Measurements from ENCODE around the gene PCDHGA5. TPM values are rescaled to one million over a fixed set of nuclear protein-coding genes. Genes with fewer than 3 reads are reported as not detected.
"Not testable (repeated sequence)": the region's sequence is repeated elsewhere in the genome, so short reads cannot be mapped to it uniquely, and the experiment has no call there.

The PCDHGA5 gene
- polyA plus RNA-seq (ENCODE audit: insufficient read length in 4 of 4) = 1 to 10 TPM; 2.5 to 3.0 (median 2.8) TPM

DNA sequence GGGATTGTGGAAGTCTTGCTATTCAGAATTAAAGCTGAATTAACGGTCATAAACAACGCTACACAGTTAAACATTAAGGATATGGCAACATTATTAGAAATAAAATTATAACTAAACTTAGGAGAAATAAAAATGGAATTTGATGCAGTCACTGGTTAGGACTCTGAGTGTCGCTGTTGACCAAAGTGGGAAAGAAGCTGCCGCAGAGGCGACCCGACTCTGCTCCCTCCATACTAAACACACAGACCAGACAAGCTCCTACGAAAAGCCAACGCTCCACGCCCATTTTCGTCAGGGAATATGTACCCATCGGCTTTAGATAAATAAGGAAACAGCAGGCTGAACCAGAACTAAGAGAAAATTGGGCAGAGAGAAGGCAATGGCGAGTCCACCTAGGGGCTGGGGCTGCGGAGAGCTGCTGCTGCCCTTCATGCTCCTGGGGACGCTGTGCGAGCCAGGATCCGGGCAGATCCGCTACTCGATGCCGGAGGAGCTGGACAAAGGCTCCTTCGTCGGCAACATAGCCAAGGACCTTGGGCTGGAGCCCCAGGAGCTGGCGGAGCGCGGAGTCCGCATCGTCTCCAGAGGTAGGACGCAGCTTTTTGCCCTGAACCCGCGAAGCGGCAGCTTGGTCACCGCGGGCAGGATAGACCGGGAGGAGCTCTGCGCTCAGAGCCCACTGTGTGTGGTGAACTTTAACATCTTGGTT lies at the start of gene PCDHGA5:
PCDHGA5 (plus strand) TSS at position 211 of the 709 bp plus-strand sequence; CDS start at position 380, 169 bp downstream.
- DNase-seq (ENCODE audit: low read depth in 4 of 4, low spot score in 2 of 4) = no peak

DNA sequence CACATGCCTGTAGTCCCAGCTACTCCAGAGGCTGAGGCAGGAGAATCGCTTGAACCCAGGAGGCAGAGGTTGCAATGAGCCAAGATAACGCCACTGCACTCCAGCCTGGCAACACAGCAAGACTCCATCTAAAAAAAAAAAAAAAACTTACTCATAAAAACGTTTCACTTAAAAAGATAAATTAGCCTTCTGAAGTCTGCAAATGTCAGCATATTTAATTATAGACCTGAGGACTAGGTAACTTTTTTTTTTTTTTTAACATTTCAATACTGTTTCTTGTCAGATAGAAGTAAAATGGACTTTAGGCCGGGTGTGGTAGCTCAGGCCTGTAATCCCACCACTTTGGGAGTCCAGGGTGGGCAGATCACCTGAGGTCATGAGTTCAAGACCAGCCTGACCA lies 47.0 kb upstream of the PCDHGA5 start:
- not testable (repeated sequence) for DNase-seq (ENCODE audit: low read depth in 4 of 4, low spot score in 2 of 4)

DNA sequence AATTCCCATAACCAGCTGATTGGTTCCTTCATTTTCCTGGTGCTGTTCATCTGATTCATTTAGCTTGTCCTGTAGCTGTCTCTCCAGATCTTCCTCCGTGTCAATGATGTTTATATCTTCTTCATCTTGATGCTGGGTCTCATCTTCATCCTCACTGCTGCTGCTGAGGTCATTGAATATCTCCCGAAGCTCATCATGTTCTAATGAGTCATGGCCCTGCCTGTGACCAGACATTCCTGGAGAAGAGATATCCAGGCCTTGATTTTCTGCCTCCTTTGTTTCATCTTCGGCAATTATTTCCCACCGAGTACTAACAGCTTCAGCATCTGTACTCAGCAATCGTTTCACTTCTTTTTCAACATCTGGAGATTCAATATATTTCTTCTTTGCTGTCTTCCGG lies 44.8 kb upstream of the PCDHGA5 start:
- DNase-seq (ENCODE audit: low read depth in 4 of 4, low spot score in 2 of 4) = no peak

DNA sequence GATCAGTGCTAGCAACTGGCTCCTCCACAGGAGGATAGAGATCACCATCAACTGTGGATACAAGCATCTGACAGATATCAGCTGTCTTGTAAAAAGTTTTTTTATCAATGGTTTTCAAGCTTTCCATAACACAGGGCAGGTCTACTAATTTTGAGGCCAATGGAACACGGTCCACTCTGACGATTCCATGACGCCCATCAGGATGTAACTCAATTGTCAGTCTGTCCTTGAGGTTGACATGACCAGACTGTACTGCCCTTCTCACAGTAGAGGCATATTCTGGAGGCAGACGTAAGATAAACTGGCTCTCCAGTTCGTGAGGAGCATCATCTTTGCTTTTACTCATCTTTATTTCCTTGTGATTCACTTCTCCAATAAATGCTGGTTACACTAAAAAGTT lies 44.3 kb upstream of the PCDHGA5 start:
- no peak for DNase-seq (ENCODE audit: low read depth in 4 of 4, low spot score in 2 of 4)

DNA sequence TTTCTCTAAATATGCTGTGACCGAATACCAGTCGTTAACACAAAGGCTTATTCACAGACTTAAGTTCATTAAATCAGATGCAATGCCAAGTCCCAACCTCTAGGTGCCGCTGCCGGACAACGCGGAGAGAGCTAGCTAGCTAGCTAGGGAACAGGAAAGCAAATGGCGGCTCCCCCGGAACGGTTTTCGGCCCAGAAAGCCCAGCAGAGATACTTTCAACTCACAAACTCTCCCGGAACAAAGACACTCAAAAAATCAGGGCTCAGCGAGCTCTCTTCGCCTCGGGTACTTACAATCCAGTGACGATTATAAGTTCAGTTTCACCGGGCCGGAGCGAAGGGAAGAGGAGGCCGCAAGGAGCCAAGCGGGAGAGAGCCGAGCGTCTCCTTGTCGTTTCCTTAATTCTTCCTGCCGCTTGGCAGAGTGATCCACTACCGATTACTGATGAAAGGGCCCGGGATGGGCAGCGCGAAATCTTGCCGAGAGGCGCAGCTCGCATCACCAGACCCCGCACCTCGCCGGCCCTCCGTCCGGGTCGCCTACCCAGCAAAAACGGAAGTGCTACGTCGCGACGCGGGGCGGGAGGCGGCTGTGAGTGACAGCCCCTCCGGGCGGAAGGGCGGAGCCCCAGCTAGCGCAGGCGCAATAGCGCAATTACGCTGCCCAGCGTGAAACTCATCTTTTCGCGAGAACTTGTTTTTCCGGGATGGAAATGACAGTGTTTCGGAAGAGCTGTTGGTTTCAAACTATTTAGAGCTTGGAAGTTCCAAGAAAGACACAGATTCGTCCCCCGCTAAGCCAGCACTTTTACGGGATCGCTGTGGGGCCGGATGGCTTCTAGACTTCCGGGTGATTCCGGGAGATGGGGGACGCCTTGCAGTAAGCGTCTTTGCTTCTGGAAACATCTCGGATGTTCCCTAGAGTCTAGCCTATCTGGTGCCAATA lies 43.5 kb upstream of the PCDHGA5 start, which contains the start of gene TAF7:
TAF7 (minus strand) TSS at position 560 of the 945 bp plus-strand sequence. CDS start 740 bp downstream, outside the sequence.
- peak; percentile 90 to 93 (median 91) for DNase-seq (ENCODE audit: low read depth in 4 of 4, low spot score in 2 of 4)

DNA sequence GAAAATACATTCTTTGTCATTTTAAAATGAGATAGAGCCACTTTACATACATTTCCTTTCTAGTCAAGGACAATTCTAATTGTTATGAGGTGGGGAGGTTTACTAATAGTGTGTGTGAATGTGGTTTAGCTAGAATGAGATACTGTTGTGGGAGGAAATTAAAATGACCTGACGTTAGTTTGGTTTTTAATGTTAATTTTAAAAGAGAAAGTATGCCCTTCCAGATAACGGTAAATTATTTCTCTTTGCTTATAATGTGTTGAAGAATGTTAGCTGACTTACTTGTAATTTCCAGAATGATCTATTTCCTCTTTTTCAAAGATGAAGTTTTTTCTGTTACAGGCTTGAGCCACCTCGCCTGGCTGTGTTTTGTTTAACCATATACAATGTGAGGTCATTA lies 41.7 kb upstream of the PCDHGA5 start:
- DNase-seq (ENCODE audit: low read depth in 4 of 4, low spot score in 2 of 4) = no peak

DNA sequence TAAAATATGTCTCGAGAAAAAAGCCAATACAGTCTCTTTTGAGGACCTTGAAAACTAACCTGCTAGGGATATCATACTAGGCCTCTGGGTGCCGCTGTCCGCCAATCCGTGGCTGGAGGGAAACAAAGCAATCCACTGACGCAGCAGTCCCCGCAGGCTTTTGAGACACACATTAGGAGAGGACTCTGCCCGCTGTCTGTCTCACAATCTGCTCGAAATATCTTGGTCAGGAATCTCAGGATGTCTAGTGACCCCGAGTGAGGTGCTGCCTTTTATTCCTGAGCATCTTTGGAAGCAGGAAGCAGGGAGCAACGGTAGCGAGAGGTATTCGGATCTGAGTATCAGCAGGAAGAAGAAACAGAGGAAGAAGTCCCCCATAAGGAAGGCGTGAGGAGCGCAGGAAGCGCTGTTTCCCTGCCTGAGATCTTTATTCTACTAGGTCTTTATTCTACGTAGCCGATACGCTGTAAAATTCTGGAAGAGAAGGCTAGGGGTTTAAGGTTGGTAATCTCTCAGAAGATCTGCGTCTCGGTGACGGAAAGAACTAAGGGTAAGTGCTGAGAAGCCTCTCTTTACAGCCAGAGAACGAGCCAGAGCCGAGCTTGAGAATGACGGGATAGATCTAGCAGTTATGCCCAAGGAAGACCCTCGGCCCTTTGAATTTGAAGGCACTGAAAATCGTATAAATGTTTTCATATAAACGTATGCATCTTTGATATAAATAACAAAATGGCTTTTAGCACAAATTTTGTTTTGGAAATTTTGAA lies 37.7 kb upstream of the PCDHGA5 start:
- DNase-seq (ENCODE audit: low read depth in 4 of 4, low spot score in 2 of 4) = peak in 1 of 4 donors; percentile 26

DNA sequence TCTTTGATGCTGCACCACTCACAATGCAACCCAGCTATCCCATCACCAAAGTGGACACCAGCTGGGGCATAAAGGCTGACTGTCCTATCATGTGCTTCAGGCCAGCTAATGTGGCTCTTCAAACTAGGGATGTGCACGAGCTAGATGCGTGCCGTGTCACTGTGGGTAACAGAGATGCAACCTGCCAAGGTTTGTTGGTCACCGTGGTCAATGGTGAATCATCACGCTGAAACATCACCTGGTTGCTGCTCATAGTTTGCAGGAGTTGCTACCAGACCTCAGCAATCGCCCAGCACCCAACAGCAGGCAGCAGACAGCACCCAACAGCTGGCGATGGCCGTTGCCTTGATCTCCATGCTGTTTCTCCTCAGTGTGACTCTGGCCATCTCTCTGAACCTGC lies 35.7 kb upstream of the PCDHGA5 start:
- no peak for DNase-seq (ENCODE audit: low read depth in 4 of 4, low spot score in 2 of 4)

DNA sequence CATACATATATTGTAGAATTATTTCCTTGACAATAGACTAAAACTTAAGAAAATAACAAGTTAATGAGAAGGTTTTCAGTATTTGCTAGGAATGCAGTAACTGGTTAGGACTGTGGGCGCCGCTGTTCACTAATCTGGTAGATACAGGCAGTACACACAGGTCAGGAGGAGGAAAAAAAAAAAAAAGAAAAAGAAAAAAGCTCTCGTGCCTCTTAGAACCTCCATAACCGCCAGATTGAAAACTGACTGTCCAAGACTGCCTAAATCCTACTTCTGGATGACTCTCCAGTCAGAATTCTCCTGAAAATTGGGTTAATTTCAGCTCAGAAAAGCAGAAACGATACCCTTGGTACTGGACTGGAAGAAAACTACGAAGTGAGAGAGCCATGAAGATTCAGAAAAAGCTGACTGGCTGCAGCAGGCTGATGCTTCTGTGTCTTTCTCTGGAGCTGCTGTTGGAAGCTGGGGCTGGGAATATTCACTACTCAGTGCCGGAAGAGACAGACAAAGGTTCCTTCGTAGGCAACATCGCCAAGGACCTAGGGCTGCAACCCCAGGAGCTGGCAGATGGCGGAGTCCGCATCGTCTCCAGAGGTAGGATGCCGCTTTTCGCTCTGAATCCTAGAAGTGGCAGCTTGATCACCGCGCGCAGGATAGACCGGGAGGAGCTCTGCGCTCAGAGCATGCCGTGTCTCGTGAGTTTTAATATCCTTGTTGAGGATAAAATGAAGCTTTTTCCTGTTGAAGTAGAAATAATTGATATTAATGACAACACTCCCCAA lies 33.5 kb upstream of the PCDHGA5 start, which contains the start of gene PCDHGA1:
PCDHGA1 (plus strand) TSS at position 216 of the 782 bp plus-strand sequence.
- DNase-seq (ENCODE audit: low read depth in 4 of 4, low spot score in 2 of 4) = no peak

DNA sequence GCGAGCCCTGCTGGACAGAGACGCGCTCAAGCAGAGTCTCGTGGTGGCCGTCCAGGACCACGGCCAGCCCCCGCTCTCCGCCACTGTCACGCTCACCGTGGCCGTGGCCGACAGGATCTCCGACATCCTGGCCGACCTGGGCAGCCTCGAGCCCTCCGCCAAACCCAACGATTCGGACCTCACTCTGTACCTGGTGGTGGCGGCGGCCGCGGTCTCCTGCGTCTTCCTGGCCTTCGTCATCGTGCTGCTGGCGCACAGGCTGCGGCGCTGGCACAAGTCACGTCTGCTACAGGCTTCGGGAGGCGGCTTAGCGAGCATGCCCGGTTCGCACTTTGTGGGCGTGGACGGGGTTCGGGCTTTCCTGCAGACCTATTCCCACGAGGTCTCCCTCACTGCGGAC lies 31.4 kb upstream of the PCDHGA5 start:
- not testable (repeated sequence) for DNase-seq (ENCODE audit: low read depth in 4 of 4, low spot score in 2 of 4)

DNA sequence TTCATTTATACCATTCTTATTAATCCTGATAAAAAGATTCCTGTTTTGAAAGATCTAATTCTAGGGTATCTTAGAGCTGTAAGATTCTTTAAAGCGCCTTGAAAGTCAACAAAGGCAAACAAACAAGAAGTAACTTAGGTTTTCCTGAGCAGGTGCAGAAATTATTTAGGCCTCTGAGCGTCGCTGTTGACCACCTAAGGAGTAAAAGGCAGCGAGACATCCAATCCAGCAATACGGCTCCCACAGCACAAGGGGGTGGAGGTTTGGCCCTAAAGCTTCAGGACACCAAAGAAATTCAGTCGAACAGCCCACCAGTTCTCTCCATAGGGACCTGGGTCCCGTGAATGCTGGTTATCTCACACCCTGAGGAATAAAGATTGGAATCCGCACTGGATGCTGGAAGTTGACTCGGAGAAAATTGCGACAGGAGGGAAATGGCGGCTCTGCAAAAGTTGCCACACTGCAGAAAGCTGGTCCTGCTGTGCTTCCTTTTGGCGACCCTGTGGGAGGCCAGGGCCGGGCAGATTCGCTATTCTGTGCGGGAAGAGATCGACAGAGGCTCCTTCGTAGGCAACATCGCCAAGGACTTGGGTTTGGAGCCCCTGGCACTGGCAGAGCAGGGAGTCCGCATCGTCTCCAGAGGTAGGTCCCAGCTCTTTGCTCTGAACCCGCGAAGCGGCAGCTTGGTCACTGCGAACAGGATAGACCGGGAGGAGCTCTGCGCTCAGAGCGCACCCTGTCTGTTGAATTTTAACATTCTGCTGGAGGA lies 25.2 kb upstream of the PCDHGA5 start, which contains the start of gene PCDHGA2:
PCDHGA2 (plus strand) TSS at position 223 of the 769 bp plus-strand sequence.
- DNase-seq (ENCODE audit: low read depth in 4 of 4, low spot score in 2 of 4) = no peak

DNA sequence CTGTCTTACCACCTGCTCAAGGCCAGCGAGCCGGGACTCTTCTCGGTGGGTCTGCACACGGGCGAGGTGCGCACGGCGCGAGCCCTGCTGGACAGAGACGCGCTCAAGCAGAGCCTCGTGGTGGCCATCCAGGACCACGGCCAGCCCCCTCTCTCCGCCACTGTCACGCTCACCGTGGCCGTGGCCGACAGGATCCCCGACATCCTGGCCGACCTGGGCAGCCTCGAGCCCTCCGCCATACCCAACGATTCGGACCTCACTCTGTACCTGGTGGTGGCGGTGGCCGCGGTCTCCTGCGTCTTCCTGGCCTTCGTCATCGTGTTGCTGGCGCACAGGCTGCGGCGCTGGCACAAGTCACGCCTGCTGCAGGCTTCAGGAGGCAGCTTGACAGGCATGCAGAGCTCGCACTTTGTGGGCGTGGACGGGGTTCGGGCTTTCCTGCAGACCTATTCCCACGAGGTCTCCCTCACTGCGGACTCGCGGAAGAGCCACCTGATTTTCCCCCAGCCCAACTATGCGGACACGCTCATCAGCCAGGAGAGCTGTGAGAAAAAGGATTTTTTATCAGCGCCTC lies 23.1 kb upstream of the PCDHGA5 start:
- not testable (repeated sequence) for DNase-seq (ENCODE audit: low read depth in 4 of 4, low spot score in 2 of 4)

DNA sequence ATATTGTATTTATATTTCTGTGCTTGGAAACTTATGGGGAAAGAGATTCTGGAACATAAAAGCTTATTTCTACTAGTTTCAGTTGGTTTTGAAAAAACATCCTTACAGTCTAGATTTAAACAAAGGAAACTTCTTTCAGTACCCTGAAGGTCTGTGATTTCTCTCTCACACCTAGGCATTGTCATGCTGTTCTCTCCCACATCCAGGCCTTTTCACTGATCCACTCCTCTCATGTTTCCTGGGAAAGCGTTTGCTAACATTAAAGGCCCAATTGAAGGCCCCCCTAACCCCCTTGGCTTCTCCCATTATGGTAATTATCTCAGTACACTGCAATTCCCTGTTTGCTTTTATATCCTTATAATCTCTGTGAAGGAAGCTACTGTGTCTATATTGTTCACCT lies 21.2 kb upstream of the PCDHGA5 start:
- no peak for DNase-seq (ENCODE audit: low read depth in 4 of 4, low spot score in 2 of 4)

DNA sequence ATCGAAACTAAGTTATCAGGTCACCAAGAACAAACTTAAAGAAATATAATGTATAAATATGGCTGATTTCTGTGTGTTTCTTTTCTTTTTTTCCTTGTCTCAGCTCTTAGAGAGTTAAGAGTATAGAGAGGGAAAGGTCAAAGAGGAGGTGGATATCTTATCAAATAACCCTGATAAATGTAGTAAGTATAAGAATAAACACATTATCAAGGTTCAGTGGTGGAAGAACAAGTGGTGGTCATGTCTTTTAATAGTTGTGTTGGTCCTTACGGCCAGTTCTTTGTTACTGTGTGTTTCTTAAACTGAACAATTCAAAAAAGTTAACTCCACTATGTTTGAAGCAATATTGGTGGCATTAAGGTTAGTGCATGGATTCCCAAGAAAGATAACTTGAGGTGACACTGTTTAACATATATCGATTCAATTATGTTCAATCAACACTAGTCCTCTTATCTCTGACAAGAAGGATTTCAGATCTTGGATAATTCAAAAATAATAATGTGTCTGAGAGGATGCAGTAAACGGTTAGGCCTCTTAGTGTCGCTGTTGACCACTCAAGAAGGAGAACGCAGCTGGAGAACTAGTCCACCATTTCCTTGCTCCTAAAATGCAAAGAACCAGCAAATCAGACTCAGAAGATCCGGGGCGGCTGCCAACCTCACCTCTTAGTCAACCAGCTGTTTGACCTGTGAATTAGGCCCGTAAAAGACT lies 20.6 kb upstream of the PCDHGA5 start, which contains the start of gene PCDHGA3:
PCDHGA3 (plus strand) TSS at position 588 of the 711 bp plus-strand sequence. CDS start 205 bp downstream, outside the sequence.
- no peak for DNase-seq (ENCODE audit: low read depth in 4 of 4, low spot score in 2 of 4)

DNA sequence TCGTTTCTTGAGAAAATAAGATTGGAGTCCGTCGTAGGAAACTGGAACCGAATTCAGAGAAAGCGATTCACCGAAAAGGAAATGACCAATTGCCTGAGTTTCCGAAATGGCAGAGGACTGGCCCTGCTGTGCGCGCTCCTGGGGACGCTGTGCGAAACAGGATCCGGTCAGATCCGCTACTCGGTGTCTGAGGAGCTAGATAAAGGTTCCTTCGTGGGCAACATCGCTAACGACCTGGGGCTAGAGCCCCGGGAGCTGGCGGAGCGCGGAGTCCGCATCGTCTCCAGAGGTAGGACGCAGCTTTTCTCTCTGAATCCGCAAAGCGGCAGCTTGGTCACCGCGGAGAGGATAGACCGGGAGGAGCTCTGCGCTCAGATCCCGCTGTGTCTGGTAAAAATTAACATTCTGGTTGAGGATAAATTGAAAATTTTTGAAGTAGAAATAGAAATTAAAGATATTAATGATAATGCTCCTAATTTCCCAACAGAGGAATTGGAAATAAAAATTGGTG lies 20.0 kb upstream of the PCDHGA5 start:
- no peak for DNase-seq (ENCODE audit: low read depth in 4 of 4, low spot score in 2 of 4)

DNA sequence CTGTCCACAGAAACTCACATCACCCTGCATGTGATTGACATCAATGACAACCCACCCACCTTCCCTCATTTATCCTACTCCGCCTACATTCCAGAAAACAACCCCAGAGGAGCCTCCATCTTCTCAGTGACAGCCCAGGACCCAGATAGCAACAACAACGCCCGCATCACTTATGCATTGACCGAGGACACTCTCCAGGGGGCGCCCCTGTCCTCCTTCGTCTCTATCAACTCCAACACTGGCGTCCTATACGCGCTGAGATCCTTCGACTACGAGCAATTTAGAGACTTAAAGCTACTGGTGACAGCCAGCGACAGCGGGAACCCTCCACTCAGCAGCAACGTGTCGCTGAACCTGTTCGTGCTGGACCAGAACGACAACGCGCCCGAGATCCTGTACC lies 18.6 kb upstream of the PCDHGA5 start:
- DNase-seq (ENCODE audit: low read depth in 4 of 4, low spot score in 2 of 4) = no peak

DNA sequence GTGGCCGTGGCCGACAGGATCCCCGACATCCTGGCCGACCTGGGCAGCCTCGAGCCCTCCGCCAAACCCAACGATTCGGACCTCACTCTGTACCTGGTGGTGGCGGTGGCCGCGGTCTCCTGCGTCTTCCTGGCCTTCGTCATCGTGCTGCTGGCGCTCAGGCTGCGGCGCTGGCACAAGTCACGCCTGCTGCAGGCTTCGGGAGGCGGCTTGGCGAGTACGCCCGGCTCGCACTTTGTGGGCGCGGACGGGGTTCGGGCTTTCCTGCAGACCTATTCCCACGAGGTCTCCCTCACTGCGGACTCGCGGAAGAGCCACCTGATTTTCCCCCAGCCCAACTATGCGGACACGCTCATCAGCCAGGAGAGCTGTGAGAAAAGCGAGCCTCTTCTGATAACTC lies 17.9 kb upstream of the PCDHGA5 start:
- DNase-seq (ENCODE audit: low read depth in 4 of 4, low spot score in 2 of 4) = not testable (repeated sequence)
